Measurements from ENCODE around the gene AIP. TPM values are rescaled to one million over a fixed set of nuclear protein-coding genes. Genes with fewer than 3 reads are reported as not detected.

AIP gene
- total and polyA plus RNA-seq, 7 donors: 25.3 to 71.5 (median 42.7) TPM

DNA sequence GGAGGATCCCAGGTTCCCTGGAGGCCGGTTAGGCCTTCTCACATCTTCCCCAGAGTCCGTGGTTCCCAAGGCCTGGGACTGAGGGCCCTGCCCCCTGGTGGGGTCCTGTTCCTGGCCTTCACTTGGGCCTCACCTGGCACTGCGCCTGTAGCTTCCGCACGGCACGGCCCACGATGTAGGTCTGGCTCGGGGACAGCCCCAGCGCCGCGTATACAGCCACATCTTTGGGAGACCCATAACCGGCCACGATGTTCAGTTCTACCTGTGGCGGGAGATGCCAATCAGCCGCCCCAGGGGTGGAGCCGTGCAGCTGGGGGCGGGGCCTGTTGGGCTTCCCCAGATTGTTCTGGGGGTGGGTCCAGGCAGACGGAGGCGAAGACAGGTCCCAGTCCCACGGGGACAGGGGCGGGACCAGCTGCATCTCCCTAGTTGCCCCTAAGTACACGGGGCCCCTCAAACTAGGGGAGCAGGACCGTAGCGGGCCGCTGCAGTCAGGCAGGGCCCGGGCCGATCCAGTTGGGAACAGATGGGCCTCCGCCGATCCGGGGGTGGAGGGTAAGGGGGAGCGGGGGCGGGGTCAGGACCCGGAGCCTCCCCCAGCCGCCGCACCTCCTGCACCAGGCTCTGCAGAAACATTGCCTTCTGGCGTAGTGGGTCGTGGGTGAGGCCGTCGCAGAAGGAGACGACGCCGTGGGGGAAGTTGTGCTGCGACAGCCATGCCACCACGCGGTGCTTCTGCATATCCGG lies 10.1 kb downstream of the AIP start:
- Histone ChIP-seq H3K4me1 (no peaks in the 10 kb centered on the region), H3K9me3 (no peaks in the 10 kb centered on the region), H3K27me3 (ENCODE audit: insufficient read depth in 3 of 3, low read length in 2 of 3) (no peaks in the 10 kb centered on the region), H3K27ac (no peak overlapping the region), H3K4me3 (no peak overlapping the region), H3K36me3 (ENCODE audit: insufficient read depth in 1 of 2, low read depth in 1 of 2) (peaks cover 0 to 30% of the 10 kb centered on the region in 2 donors)
- DNase-seq: no peak
- 82 to 84% (median 83%) methylated on average over 46 of the region's 46 CpGs for WGBS, 3 donors
- intact Hi-C loops (cut with DNase I): no loop called here
- peak in 1 of 4 donors; percentile 4 for ATAC-seq
- TF ChIP-seq CTCF (IDR thresholded peaks at IDR 0.05): no peak

- Histone ChIP-seq H3K27ac (no peak overlapping the region), H3K36me3 (ENCODE audit: insufficient read depth in 1 of 2, low read depth in 1 of 2) (peaks cover 0 to 27% of the 10 kb centered on the region in 2 donors), H3K27me3 (ENCODE audit: insufficient read depth in 3 of 3, low read length in 2 of 3) (no peaks in the 10 kb centered on the region), H3K9me3 (no peaks in the 10 kb centered on the region), H3K4me3 (no peak overlapping the region), H3K4me1 (no peaks in the 10 kb centered on the region)
- intact Hi-C loops (cut with DNase I): no loop called here
- WGBS, 3 donors: 95 to 96% (median 96%) methylated on average over 57 to 65 of the region's 65 CpGs
- ATAC-seq: no peak
- no peak for TF ChIP-seq CTCF (IDR thresholded peaks at IDR 0.05)
- DNase-seq: no peak
These were observed 10.9 kb downstream of the AIP start for GRCh38 chr11:67493548-67494370.

GRCh38 chr11:67494371-67495233 lies 11.8 kb downstream of the AIP start:
- intact Hi-C loops (cut with DNase I): no loop called here
- H3K4me1 ChIP-seq: no peaks in the 10 kb centered on the region
- H3K4me3 ChIP-seq: no peak overlapping the region
- 90 to 92% (median 91%) methylated on average over 51 to 59 of the region's 59 CpGs for WGBS, 3 donors
- ATAC-seq (no peak), DNase-seq (no peak)
- H3K9me3 ChIP-seq: no peaks in the 10 kb centered on the region
- H3K36me3 ChIP-seq (ENCODE audit: insufficient read depth in 1 of 2, low read depth in 1 of 2): peaks cover 0 to 20% of the 10 kb centered on the region in 2 donors
- TF ChIP-seq CTCF (IDR thresholded peaks at IDR 0.05): no peak
- H3K27me3 ChIP-seq (ENCODE audit: insufficient read depth in 3 of 3, low read length in 2 of 3): no peaks in the 10 kb centered on the region
- H3K27ac ChIP-seq: no peak overlapping the region

DNA sequence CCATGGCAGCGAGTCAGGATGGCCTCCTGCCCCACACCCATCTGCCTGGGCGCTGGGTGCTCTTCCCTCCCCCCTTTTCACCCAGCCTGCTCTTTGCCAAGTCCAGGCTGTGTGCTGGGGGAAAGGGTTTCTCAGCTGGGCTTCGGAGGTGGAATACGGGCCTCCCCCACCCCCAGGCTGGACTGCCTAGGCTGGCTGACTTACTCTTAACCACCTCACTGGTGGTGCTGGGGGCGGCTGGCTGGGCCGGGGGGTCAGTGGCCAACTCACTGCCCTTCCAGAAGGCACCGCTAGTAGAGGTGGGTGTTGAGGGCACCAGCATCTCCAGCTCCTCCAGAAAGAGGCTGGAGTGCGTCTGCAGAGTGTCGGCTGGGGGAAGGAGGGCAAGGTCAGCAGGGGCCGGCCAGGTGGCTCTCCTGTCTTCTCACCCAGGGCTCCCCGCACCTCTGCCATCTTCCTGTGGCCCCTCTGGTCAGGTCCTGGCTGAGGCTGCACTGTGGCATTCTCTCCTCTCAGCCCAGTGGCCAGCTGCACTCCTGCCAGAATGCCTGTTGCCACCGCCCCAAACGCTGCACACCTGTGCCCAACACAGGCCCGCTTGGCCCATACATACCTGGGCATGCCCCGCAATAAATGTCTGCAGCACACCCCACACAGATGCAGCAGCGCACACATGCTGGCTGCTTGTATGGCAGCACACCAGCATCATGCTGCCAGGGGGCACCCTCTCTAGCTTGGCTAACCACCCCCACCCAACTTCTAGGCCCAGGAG lies 12.6 kb downstream of the AIP start:
- ATAC-seq: no peak
- TF ChIP-seq CTCF (IDR thresholded peaks at IDR 0.05): no peak
- DNase-seq: no peak
- Histone ChIP-seq H3K27ac (no peak overlapping the region), H3K4me3 (no peak overlapping the region), H3K9me3 (no peaks in the 10 kb centered on the region), H3K27me3 (ENCODE audit: insufficient read depth in 3 of 3, low read length in 2 of 3) (no peaks in the 10 kb centered on the region), H3K4me1 (no peaks in the 10 kb centered on the region), H3K36me3 (ENCODE audit: insufficient read depth in 1 of 2, low read depth in 1 of 2) (peaks cover 0 to 14% of the 10 kb centered on the region in 2 donors)
- WGBS, 3 donors: 89 to 93% (median 90%) methylated on average over 15 to 16 of the region's 16 CpGs
- intact Hi-C loops (cut with DNase I): no loop called here
